GM10266 (cell line): ENCODE results near the gene TTC7B.

Experiments
- DNase-seq: peaks from one replicate; pipeline ENCODE4 v3.0.0; 2012; ENCODE audit errors: extremely low spot score
- CTCF ChIP-seq: IDR thresholded peaks from 2 replicates; pipeline ENCODE4 v1.5.1; 2012; ENCODE audit warnings: mild to moderate bottlenecking, low read depth; ENCODE audit not compliant: control insufficient read depth, insufficient read depth; ENCODE audit errors: missing control alignments

The TTC7B gene

GRCh38 chr14:90648421-90648820 lies 167.8 kb downstream of the TTC7B start:
- TF ChIP-seq CTCF = no peak
- DNase-seq = no peak

- DNase-seq = no peak
- TF ChIP-seq CTCF = no peak
Measured at GRCh38 chr14:90647473-90648005, 168.7 kb downstream of the TTC7B start.

GRCh38 chr14:90645842-90646443 lies 170.3 kb downstream of the TTC7B start:
- no peak for TF ChIP-seq CTCF
- no peak for DNase-seq

GRCh38 chr14:90644882-90645281 lies 171.3 kb downstream of the TTC7B start:
- no peak for TF ChIP-seq CTCF
- no peak for DNase-seq

GRCh38 chr14:90643982-90644670 lies 172.1 kb downstream of the TTC7B start:
- no peak for DNase-seq
- no peak for TF ChIP-seq CTCF

GRCh38 chr14:90642244-90642717 lies 173.9 kb downstream of the TTC7B start:
- DNase-seq = no peak
- TF ChIP-seq CTCF = no peak
